Activated CD8-positive, alpha-beta memory T cell treated with anti-CD3 and anti-CD28 coated beads, Interleukin-2, amount 50 U/mL, for 1 hour (primary cell): ENCODE data around the gene NME8.

ENCODE experiments used
- DNase-seq: peaks from one replicate; pipeline ENCODE4 v3.0.0-alpha.2; 2020; ENCODE audit errors: extremely low read depth

Gene NME8

GRCh38 chr7:37932543-37932942 is 84.1 kb downstream of the NME8 start:
- DNase-seq: no peak

- DNase-seq: no peak
Observed at GRCh38 chr7:37933018-37933566, 84.7 kb downstream of the NME8 start.

GRCh38 chr7:37942934-37943610 is 94.7 kb downstream of the NME8 start:
- DNase-seq: no peak

- no peak for DNase-seq
Observed at GRCh38 chr7:37943905-37944736, 95.7 kb downstream of the NME8 start.

GRCh38 chr7:37944737-37945054 is 96.3 kb downstream of the NME8 start:
- DNase-seq: no peak

- no peak for DNase-seq
Observed at GRCh38 chr7:37945336-37945735, 96.9 kb downstream of the NME8 start.

GRCh38 chr7:37947138-37947940 is 98.9 kb downstream of the NME8 start:
- no peak for DNase-seq

GRCh38 chr7:37947941-37948210 is 99.5 kb downstream of the NME8 start:
- DNase-seq: no peak
